GM23338 (cell line): Measurements from ENCODE around the gene AP1S2.

Source experiments
- CREB1 ChIP-seq: fragments of 250-450 bp; sonication (Bioruptor Pico); IDR thresholded peaks from 2 replicates; pipeline ENCODE4 v1.5.0; 2020; ENCODE audit warnings: low read depth, mild to moderate bottlenecking, moderate library complexity
- EZH2 ChIP-seq: fragments of 200-600 bp; sonication (generic); IDR thresholded peaks from one replicate; pipeline ENCODE4 v1.8.0; 2017; ENCODE audit warnings: antibody characterized with exemption, mild to moderate bottlenecking, low read depth; ENCODE audit not compliant: unreplicated experiment
- EZH2phosphoT487 ChIP-seq: fragments of 200-600 bp; sonication (generic); IDR thresholded peaks from one replicate; pipeline ENCODE4 v1.8.1; 2018; ENCODE audit warnings: antibody characterized with exemption; ENCODE audit not compliant: unreplicated experiment
- JUNB ChIP-seq: IDR thresholded peaks from one replicate; pipeline ENCODE4 v1.6.1; 2016; ENCODE audit warnings: antibody characterized with exemption; ENCODE audit not compliant: unreplicated experiment
- POLR2AphosphoS5 ChIP-seq: IDR thresholded peaks from 2 replicates; pipeline ENCODE4 v1.6.1; 2016; ENCODE audit warnings: antibody characterized with exemption, low read depth
- STAT1 ChIP-seq: IDR thresholded peaks from one replicate; pipeline ENCODE4 v1.6.1; 2016; ENCODE audit warnings: antibody characterized with exemption; ENCODE audit not compliant: unreplicated experiment
- ZNF114 ChIP-seq: fragments of 250-450 bp; sonication (Bioruptor Pico); IDR thresholded peaks from 2 replicates; pipeline ENCODE4 v1.5.0; 2020; ENCODE audit warnings: mild to moderate bottlenecking, moderate library complexity
- TF ChIP-seq, protein P1 (sequence below), 2 experiments: fragments of 200-600 bp in 1 of 2; sonication (generic) in 1 of 2; conservative IDR thresholded peaks; 2 replicates each; pipeline versions ENCODE4 v1.5.1 to v1.6.1; 2016 to 2017; ENCODE audit warnings: antibody characterized with exemption in 2 of 2, low read depth in 2 of 2, mild to moderate bottlenecking in 2 of 2, moderate library complexity in 1 of 2
- TF ChIP-seq, protein P2 (sequence below): IDR thresholded peaks from one replicate; pipeline ENCODE4 v1.6.1; 2018; ENCODE audit warnings: antibody characterized with exemption; ENCODE audit not compliant: unreplicated experiment
- TF ChIP-seq, protein P3 (sequence below): fragments of 250-450 bp; sonication (Bioruptor Pico); IDR thresholded peaks from 2 replicates; pipeline ENCODE4 v1.5.0; 2020; ENCODE audit warnings: mild to moderate bottlenecking, moderate library complexity
- TF ChIP-seq, protein P4 (sequence below): IDR thresholded peaks from 2 replicates; pipeline ENCODE4 v1.6.1; 2016; ENCODE audit warnings: antibody characterized with exemption

DNA sequence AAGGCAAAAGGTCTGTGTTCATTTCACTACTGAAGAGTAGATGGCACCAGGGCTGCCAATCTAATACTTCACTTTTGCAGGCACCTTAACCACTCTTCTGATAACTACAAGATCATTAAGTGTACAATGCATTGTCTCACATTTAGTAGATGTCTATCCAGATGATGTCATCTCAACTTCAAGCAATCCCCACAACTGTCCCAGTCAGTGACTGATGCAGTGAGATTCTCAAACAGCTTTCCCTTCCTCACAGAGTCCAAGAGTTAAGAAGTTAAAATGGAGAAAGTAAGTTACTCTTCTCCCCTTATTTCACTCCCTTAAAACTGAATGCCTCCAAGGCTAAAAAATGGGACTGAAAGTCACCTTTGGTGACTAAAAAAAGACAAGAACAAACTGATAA lies 10.7 kb downstream of the AP1S2 start:
- TF ChIP-seq, protein P1, sequence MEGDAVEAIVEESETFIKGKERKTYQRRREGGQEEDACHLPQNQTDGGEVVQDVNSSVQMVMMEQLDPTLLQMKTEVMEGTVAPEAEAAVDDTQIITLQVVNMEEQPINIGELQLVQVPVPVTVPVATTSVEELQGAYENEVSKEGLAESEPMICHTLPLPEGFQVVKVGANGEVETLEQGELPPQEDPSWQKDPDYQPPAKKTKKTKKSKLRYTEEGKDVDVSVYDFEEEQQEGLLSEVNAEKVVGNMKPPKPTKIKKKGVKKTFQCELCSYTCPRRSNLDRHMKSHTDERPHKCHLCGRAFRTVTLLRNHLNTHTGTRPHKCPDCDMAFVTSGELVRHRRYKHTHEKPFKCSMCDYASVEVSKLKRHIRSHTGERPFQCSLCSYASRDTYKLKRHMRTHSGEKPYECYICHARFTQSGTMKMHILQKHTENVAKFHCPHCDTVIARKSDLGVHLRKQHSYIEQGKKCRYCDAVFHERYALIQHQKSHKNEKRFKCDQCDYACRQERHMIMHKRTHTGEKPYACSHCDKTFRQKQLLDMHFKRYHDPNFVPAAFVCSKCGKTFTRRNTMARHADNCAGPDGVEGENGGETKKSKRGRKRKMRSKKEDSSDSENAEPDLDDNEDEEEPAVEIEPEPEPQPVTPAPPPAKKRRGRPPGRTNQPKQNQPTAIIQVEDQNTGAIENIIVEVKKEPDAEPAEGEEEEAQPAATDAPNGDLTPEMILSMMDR (conservative IDR thresholded peaks at IDR 0.05; ENCODE audit: low read depth in 2 of 2), result no peak
- TF ChIP-seq POLR2AphosphoS5 (no peak), EZH2 (no peak), EZH2phosphoT487 (no peak), STAT1 (no peak), CREB1 (CRISPR knock-in tag) (no peak), ZNF114 (CRISPR knock-in tag) (no peak), JUNB (no peak)
- TF ChIP-seq, protein P2, sequence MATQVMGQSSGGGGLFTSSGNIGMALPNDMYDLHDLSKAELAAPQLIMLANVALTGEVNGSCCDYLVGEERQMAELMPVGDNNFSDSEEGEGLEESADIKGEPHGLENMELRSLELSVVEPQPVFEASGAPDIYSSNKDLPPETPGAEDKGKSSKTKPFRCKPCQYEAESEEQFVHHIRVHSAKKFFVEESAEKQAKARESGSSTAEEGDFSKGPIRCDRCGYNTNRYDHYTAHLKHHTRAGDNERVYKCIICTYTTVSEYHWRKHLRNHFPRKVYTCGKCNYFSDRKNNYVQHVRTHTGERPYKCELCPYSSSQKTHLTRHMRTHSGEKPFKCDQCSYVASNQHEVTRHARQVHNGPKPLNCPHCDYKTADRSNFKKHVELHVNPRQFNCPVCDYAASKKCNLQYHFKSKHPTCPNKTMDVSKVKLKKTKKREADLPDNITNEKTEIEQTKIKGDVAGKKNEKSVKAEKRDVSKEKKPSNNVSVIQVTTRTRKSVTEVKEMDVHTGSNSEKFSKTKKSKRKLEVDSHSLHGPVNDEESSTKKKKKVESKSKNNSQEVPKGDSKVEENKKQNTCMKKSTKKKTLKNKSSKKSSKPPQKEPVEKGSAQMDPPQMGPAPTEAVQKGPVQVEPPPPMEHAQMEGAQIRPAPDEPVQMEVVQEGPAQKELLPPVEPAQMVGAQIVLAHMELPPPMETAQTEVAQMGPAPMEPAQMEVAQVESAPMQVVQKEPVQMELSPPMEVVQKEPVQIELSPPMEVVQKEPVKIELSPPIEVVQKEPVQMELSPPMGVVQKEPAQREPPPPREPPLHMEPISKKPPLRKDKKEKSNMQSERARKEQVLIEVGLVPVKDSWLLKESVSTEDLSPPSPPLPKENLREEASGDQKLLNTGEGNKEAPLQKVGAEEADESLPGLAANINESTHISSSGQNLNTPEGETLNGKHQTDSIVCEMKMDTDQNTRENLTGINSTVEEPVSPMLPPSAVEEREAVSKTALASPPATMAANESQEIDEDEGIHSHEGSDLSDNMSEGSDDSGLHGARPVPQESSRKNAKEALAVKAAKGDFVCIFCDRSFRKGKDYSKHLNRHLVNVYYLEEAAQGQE, result no peak
- TF ChIP-seq, protein P3, sequence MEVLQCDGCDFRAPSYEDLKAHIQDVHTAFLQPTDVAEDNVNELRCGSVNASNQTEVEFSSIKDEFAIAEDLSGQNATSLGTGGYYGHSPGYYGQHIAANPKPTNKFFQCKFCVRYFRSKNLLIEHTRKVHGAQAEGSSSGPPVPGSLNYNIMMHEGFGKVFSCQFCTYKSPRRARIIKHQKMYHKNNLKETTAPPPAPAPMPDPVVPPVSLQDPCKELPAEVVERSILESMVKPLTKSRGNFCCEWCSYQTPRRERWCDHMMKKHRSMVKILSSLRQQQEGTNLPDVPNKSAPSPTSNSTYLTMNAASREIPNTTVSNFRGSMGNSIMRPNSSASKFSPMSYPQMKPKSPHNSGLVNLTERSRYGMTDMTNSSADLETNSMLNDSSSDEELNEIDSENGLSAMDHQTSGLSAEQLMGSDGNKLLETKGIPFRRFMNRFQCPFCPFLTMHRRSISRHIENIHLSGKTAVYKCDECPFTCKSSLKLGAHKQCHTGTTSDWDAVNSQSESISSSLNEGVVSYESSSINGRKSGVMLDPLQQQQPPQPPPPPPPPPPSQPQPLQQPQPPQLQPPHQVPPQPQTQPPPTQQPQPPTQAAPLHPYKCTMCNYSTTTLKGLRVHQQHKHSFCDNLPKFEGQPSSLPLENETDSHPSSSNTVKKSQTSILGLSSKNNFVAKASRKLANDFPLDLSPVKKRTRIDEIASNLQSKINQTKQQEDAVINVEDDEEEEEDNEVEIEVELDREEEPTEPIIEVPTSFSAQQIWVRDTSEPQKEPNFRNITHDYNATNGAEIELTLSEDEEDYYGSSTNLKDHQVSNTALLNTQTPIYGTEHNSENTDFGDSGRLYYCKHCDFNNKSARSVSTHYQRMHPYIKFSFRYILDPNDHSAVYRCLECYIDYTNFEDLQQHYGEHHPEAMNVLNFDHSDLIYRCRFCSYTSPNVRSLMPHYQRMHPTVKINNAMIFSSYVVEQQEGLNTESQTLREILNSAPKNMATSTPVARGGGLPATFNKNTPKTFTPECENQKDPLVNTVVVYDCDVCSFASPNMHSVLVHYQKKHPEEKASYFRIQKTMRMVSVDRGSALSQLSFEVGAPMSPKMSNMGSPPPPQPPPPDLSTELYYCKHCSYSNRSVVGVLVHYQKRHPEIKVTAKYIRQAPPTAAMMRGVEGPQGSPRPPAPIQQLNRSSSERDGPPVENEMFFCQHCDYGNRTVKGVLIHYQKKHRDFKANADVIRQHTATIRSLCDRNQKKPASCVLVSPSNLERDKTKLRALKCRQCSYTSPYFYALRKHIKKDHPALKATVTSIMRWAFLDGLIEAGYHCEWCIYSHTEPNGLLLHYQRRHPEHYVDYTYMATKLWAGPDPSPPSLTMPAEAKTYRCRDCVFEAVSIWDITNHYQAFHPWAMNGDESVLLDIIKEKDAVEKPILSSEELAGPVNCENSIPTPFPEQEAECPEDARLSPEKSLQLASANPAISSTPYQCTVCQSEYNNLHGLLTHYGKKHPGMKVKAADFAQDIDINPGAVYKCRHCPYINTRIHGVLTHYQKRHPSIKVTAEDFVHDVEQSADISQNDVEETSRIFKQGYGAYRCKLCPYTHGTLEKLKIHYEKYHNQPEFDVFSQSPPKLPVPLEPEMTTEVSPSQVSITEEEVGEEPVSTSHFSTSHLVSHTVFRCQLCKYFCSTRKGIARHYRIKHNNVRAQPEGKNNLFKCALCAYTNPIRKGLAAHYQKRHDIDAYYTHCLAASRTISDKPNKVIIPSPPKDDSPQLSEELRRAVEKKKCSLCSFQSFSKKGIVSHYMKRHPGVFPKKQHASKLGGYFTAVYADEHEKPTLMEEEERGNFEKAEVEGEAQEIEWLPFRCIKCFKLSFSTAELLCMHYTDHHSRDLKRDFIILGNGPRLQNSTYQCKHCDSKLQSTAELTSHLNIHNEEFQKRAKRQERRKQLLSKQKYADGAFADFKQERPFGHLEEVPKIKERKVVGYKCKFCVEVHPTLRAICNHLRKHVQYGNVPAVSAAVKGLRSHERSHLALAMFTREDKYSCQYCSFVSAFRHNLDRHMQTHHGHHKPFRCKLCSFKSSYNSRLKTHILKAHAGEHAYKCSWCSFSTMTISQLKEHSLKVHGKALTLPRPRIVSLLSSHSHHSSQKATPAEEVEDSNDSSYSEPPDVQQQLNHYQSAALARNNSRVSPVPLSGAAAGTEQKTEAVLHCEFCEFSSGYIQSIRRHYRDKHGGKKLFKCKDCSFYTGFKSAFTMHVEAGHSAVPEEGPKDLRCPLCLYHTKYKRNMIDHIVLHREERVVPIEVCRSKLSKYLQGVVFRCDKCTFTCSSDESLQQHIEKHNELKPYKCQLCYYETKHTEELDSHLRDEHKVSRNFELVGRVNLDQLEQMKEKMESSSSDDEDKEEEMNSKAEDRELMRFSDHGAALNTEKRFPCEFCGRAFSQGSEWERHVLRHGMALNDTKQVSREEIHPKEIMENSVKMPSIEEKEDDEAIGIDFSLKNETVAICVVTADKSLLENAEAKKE (CRISPR knock-in tag), result no peak
- TF ChIP-seq, protein P4, sequence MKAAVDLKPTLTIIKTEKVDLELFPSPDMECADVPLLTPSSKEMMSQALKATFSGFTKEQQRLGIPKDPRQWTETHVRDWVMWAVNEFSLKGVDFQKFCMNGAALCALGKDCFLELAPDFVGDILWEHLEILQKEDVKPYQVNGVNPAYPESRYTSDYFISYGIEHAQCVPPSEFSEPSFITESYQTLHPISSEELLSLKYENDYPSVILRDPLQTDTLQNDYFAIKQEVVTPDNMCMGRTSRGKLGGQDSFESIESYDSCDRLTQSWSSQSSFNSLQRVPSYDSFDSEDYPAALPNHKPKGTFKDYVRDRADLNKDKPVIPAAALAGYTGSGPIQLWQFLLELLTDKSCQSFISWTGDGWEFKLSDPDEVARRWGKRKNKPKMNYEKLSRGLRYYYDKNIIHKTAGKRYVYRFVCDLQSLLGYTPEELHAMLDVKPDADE, result no peak
